IMR-90 (cell line): ENCODE results near the gene DUOX2. TPM values are rescaled to one million over a fixed set of nuclear protein-coding genes. Genes with fewer than 3 reads are reported as not detected.

Source experiments
- ATAC-seq: fragments of 200-7000 bp; cut with Tn5 transposase; 2 replicates; pipeline ENCODE4 v1.9.1; 2020; ENCODE audit warnings: low read depth, mild to moderate bottlenecking, moderate library complexity
- BruUV-seq: library from RNA; stranded (reverse); fragments of 400-500 nt; replicated peaks from 2 replicates; lab custom pipeline; 2021; lab: Mats Ljungman, UMichigan
- CTCF ChIA-PET: fragments of 300-600 bp; formaldehyde crosslinking; extraction: SDS; loops from one replicate; lab custom pipeline; 2021; ENCODE audit warnings: antibody characterized with exemption; lab: Yijun Ruan, JAX
- POLR2A ChIA-PET: fragments of 300-600 bp; sonication (Branson Sonifier 250); formaldehyde crosslinking; loops from one replicate; lab custom pipeline; 2022; ENCODE audit warnings: antibody characterized with exemption; ENCODE audit not compliant: unreplicated experiment; lab: Charles Lee
- DNase-seq: peaks from one replicate; pipeline ENCODE4 v3.0.0; 2013
- H2AFZ ChIP-seq: replicated peaks from 2 replicates; pipeline ENCODE3; 2013; ENCODE audit warnings: low read length, mild to moderate bottlenecking; ENCODE audit not compliant: poor library complexity
- H2AK5ac ChIP-seq: 2 replicates; pipeline ENCODE4 v1.6.1; 2013; ENCODE audit warnings: low read depth, low read length, inconsistent platforms
- H2AK9ac ChIP-seq: replicated peaks from 2 replicates; pipeline ENCODE3; 2013; ENCODE audit warnings: mild to moderate bottlenecking, low read depth, low read length, moderate library complexity; ENCODE audit not compliant: poor library complexity
- H2BK120ac ChIP-seq: 2 replicates; pipeline ENCODE4 v1.6.1; 2013; ENCODE audit warnings: low read depth, low read length, inconsistent platforms
- H2BK15ac ChIP-seq: 3 replicates; pipeline ENCODE4 v1.6.1; 2013; ENCODE audit warnings: low read depth, low read length, inconsistent platforms
- H2BK20ac ChIP-seq: 2 replicates; pipeline ENCODE4 v1.6.1; 2013; ENCODE audit warnings: low read depth, mild to moderate bottlenecking, inconsistent platforms, low read length, moderate library complexity
- H2BK5ac ChIP-seq: 2 replicates; pipeline ENCODE4 v1.6.1; 2013; ENCODE audit warnings: mild to moderate bottlenecking, low read depth, low read length, inconsistent platforms; ENCODE audit not compliant: poor library complexity, severe bottlenecking
- H3K14ac ChIP-seq: replicated peaks from 2 replicates; pipeline ENCODE4 v1.6.1; 2013; ENCODE audit warnings: low read depth, low read length, inconsistent platforms
- H3K18ac ChIP-seq: 2 replicates; pipeline ENCODE4 v1.6.1; 2013; ENCODE audit warnings: low read depth, low read length, control low read depth
- H3K23ac ChIP-seq: 2 replicates; pipeline ENCODE4 v1.6.1; 2013; ENCODE audit warnings: low read depth, low read length, inconsistent platforms
- H3K27ac ChIP-seq: 2 replicates; pipeline ENCODE4 v1.5.1; 2013; ENCODE audit warnings: mild to moderate bottlenecking, control low read depth, low read length; ENCODE audit not compliant: insufficient read depth
- H3K27me3 ChIP-seq: 2 replicates; pipeline ENCODE4 v1.6.1; 2013; ENCODE audit warnings: low read length; ENCODE audit not compliant: control insufficient read depth, insufficient read depth
- H3K36me3 ChIP-seq: 2 replicates; pipeline ENCODE4 v1.6.1; 2013; ENCODE audit warnings: low read length, mixed read lengths; ENCODE audit not compliant: control insufficient read depth, insufficient read depth
- H3K4ac ChIP-seq: 2 replicates; pipeline ENCODE4 v1.6.1; 2013; ENCODE audit warnings: low read depth, low read length, inconsistent platforms
- H3K4me1 ChIP-seq: 2 replicates; pipeline ENCODE4 v1.6.1; 2013; ENCODE audit warnings: low read length, mixed read lengths; ENCODE audit not compliant: control insufficient read depth, insufficient read depth
- H3K4me2 ChIP-seq: 2 replicates; pipeline ENCODE4 v1.6.1; 2013; ENCODE audit warnings: low read depth, mild to moderate bottlenecking, control low read depth, low read length, moderate library complexity
- H3K4me3 ChIP-seq: 2 replicates; pipeline ENCODE4 v1.5.1; 2013; ENCODE audit warnings: low read depth, mild to moderate bottlenecking, control low read depth, low read length, moderate library complexity; ENCODE audit not compliant: insufficient read depth
- H3K56ac ChIP-seq: 2 replicates; pipeline ENCODE4 v1.6.1; 2013; ENCODE audit warnings: low read length, inconsistent platforms; ENCODE audit not compliant: insufficient read depth; ENCODE audit errors: extremely low read depth
- H3K79me1 ChIP-seq, 2 experiments: 2 replicates each; pipeline ENCODE4 v1.6.1; 2013; ENCODE audit warnings: low read length in 2 of 2, inconsistent platforms in 1 of 2, low read depth in 1 of 2
- H3K9ac ChIP-seq: 2 replicates; pipeline ENCODE4 v1.6.1; 2013; ENCODE audit warnings: low read depth, low read length, control low read depth
- H3K9me1 ChIP-seq: 2 replicates; pipeline ENCODE4 v1.6.1; 2013; ENCODE audit warnings: low read length, inconsistent platforms; ENCODE audit not compliant: insufficient read depth
- H3K9me3 ChIP-seq: 2 replicates; pipeline ENCODE4 v1.6.1; 2013; ENCODE audit warnings: low read length; ENCODE audit not compliant: control insufficient read depth, insufficient read depth
- H4K20me1 ChIP-seq: 2 replicates; pipeline ENCODE4 v1.6.1; 2013; ENCODE audit warnings: low read length, inconsistent platforms; ENCODE audit not compliant: insufficient read depth
- H4K5ac ChIP-seq: 2 replicates; pipeline ENCODE4 v1.6.1; 2013; ENCODE audit warnings: mild to moderate bottlenecking, low read depth, low read length, control low read depth
- H4K8ac ChIP-seq, 2 experiments: 2 replicates each; pipeline ENCODE4 v1.6.1; 2013; ENCODE audit warnings: low read depth in 2 of 2, low read length in 2 of 2, control low read depth in 1 of 2, inconsistent platforms in 1 of 2
- H4K91ac ChIP-seq: 2 replicates; pipeline ENCODE4 v1.6.1; 2013; ENCODE audit warnings: low read depth, low read length, inconsistent platforms; ENCODE audit not compliant: insufficient read depth
- CEBPB ChIP-seq: IDR thresholded peaks from 2 replicates; pipeline ENCODE4 v1.6.1; 2012; ENCODE audit warnings: low read depth, low read length, improper control_type of control experiment
- RAD21 ChIP-seq: IDR thresholded peaks from 2 replicates; pipeline ENCODE4 v1.6.1; 2012; ENCODE audit warnings: low read length, improper control_type of control experiment
- WGBS, 2 experiments: methylation state at CpG; one replicate each; pipeline versions ENCODE4 v1.1.5 to v1.1.7; 2013; ENCODE audit warnings: missing lambda C conversion rate in 2 of 2; ENCODE audit not compliant: insufficient read length in 1 of 2; ENCODE audit errors: extremely low coverage in 2 of 2; 5-methylcytosine and 5-hydroxymethylcytosine counted together
- dilution Hi-C: fragments of 300-500 bp; cut with HindIII; formaldehyde crosslinking; loops from one replicate; pipeline ENCODE4 v1.14.3; 2018; ENCODE audit warnings: low sequenced_read_pairs; ENCODE audit not compliant: unreplicated experiment
- in situ Hi-C: fragments of 300-500 bp; cut with MboI; formaldehyde crosslinking; loops from 3 replicates; pipeline ENCODE4 v1.14.3; 2019; ENCODE audit warnings: low sequenced_read_pairs, inconsistent platforms, mixed read lengths
- intact Hi-C: fragments of 100-400 bp; cut with micrococcal nuclease; formaldehyde crosslinking; loops from 2 replicates; pipeline ENCODE4 v1.10.0; 2022
- polyA plus RNA-seq, 3 experiments: library from polyadenylated mRNA; depleted of rRNA; stranded (reverse); fragments of >200 nt; gene quantifications; 2 replicates each; pipeline ENCODE4 v1.2.3, GENCODE V29; 2012; ENCODE audit warnings: low replicate concordance in 1 of 3
- total RNA-seq: library from RNA; depleted of rRNA; stranded (reverse); fragments of >200 nt; gene quantifications from 2 replicates; pipeline ENCODE4 v1.2.3, GENCODE V29; 2012

The DUOX2 gene
- total and polyA plus RNA-seq, 2 of the 4 experiments (the other 2 are of a cell fraction): not detected

GRCh38 chr15:45157974-45158373 is 44.0 kb upstream of the DUOX2 start:
- Histone ChIP-seq H3K4ac (no peak overlapping the region), H3K9ac (no peak overlapping the region), H3K4me1 (peaks cover 12% of the 10 kb centered on the region), H3K36me3 (no peaks in the 10 kb centered on the region), H3K14ac (no peak overlapping the region), H3K18ac (no peak overlapping the region), H4K8ac (no peak overlapping the region), H3K56ac (no peak overlapping the region), H2AFZ (no peak overlapping the region), H3K23ac (no peak overlapping the region), H3K27ac (no peak overlapping the region), H2BK5ac (no peak overlapping the region), H2BK15ac (no peak overlapping the region), H3K79me1 (no peaks in the 10 kb centered on the region), H4K20me1 (no peaks in the 10 kb centered on the region), H2AK9ac (peak overlapping the region; percentile 17), H2AK5ac (0 out of 2 replicates have a peak overlapping the region, but pooled peaks have one; percentile 0), H3K4me3 (no peak overlapping the region), H3K27me3 (no peaks in the 10 kb centered on the region), H3K4me2 (no peak overlapping the region), H3K9me3 (no peaks in the 10 kb centered on the region), H2BK120ac (no peak overlapping the region), H3K9me1 (peaks cover 12% of the 10 kb centered on the region), H2BK20ac (no peak overlapping the region), H4K91ac (no peak overlapping the region), H4K5ac (no peak overlapping the region)
- peak; percentile 48 for ATAC-seq
- no TSS peak for BruUV-seq
- 43% methylated on average over 1 of the region's 1 CpG; no CpG with 5 or more reads in 1 of the 2 experiments for WGBS, 2 experiments
- dilution Hi-C loops: no loop called here
- intact Hi-C loops: no loop called here
- in situ Hi-C loops: no loop called here
- DNase-seq: peak; percentile 81
- ChIA-PET POLR2A (no interaction called here), CTCF (no interaction called here)
- TF ChIP-seq RAD21 (no peak), CEBPB (0 out of 2 replicates have a peak, but pooled peaks have one; percentile 23)
